Mammary microvascular endothelial cell (primary cell): ENCODE measurements around the gene ZNF280A. TPM values are rescaled to one million over a fixed set of nuclear protein-coding genes. Genes with fewer than 3 reads are reported as not detected.

Source experiments
- total RNA-seq: library from RNA; depleted of rRNA; stranded (reverse); fragments of >200 nt; gene quantifications from 2 replicates; pipeline ENCODE4 v1.2.3, GENCODE V29; 2015

ZNF280A gene, protein sequence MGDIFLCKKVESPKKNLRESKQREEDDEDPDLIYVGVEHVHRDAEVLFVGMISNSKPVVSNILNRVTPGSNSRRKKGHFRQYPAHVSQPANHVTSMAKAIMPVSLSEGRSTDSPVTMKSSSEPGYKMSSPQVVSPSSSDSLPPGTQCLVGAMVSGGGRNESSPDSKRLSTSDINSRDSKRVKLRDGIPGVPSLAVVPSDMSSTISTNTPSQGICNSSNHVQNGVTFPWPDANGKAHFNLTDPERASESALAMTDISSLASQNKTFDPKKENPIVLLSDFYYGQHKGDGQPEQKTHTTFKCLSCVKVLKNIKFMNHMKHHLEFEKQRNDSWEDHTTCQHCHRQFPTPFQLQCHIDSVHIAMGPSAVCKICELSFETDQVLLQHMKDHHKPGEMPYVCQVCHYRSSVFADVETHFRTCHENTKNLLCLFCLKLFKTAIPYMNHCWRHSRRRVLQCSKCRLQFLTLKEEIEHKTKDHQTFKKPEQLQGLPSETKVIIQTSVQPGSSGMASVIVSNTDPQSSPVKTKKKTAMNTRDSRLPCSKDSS
- total RNA-seq: not detected in 2 replicates

DNA sequence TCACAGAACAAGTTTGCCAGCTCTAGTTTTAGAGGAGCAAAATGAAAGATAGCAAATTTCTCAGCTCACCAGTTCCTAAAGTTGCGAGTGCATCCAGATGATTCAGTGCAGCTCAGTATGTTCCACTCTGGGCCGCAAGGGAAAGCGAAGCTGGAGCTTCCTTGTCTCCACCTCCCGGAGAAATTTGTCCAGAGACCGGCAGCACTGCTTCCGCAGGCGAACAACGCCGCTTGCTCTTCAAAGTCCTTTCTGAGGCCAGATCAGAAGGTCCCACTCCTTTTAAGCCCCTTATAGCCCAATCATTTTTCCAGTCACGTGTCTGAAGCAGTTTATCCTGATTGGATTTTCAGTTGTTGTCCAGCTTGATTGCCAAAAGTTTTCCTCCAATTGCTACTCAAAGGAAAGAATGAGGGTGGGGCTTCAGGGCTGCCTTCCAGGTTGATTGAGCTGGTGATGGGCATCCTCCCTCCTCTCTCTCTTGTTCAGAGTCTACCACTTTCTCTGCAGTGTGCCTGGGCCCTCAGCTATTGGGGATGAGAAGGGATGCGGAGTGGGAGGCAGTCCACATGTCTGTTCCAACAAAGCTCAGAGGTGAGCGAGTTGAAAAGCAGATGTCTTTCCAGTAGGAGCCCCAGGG lies at the start of gene ZNF280A:
ZNF280A (minus strand) TSS at position 251 of the 637 bp plus-strand sequence. CDS start 4,640 bp downstream, outside the sequence.

DNA sequence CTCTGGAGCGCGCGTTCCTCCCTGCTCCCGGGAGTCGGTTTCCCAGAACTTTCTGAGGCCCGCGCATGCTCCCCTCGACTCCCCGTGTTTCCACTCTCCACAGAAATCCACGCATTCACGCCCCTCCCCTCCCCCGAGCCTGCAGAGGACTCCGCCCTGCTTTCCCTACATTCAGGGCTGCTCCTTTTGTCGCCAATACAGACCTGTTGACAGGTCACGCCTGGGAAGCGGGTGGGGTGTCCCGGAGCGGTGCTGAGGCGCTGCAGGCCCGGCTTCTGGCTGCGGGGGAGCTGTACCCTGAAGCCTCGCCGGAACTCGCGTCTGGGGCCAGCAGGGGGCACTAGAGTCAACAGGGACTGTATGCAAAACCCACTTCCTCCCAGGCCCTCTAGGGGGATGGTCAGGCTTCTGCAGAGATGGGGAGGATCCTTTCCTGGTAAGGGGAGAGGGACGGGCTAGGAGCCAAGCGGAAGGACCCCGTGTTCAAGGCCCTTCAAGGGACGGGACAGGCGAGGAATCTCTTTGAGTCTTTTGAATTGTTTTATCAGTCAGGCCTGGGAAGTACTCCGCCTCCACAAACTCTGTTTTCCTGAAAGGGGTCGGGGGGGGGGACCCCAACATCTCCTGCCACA lies 39.0 kb upstream of the ZNF280A start, which contains the start of gene PRAME:
PRAME (minus strand) TSS at position 294 of the 632 bp plus-strand sequence. CDS start 2,433 bp downstream, outside the sequence.

DNA sequence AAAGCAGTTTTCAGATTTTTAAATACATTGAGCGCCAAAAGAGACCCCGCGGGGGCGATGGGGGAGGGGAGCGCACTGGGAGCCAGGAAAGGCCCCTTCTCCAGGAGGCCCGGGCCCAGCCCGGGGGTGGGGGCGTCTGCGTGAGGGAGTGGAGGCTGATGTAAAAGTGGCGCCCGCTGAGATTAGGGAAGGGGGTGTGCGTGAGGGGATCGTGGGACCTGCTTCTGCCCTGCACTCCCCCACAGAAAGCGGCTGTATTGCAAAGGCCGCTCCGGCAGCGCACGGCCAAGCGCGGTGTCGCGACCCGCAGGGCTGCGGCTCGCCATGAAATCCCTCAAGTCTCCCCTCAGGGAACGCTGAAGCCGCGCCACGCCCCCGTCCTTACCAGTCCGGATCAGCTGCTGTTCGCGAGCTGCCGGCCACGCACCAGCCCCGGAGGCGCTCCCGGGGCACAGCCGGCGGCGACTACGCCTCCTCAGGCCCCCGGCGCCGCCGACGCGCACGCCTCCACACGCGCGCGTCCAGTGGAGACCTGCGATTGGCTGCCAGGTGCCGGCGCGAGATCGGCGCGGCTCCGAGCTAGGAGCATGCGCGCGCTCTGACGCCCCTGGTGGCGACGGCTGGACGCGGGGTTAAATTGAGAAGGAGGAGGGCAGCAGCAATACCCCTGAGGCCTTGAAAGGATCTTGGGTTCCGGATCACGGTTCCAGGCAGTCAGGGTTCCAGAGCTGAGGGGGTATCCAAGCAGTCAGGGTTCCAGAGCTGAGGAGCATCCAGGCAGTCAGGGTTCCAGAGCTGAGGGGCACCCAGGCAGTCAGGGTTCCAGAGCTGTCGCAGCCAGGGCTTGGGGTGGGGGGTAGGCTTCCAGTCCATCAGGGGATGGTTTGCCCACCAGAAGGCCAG lies 11.5 kb downstream of the ZNF280A start, which contains the start of gene ZNF280B:
ZNF280B (minus strand) TSS at position 469 of the 903 bp plus-strand sequence. CDS start 19,344 bp downstream, outside the sequence.

Other genes starting within 250 kb of the ZNF280A start
- 0.73 and 0.94 TPM in 2 replicates for gene ZNF280B, start 11.5 kb downstream of the ZNF280A start, total RNA-seq
- gene PRAME, start 39.0 kb upstream of the ZNF280A start, total RNA-seq: 0.20 TPM in 1 of 2 replicates, not detected in the other
- gene GGTLC2, start 124.3 kb upstream of the ZNF280A start, total RNA-seq: not detected in 2 replicates